Measurements from ENCODE around the gene B3GALT6.
A peak's percentile ranks its signal among the peaks of the same experiment; 100 is the strongest.

The B3GALT6 gene

DNA sequence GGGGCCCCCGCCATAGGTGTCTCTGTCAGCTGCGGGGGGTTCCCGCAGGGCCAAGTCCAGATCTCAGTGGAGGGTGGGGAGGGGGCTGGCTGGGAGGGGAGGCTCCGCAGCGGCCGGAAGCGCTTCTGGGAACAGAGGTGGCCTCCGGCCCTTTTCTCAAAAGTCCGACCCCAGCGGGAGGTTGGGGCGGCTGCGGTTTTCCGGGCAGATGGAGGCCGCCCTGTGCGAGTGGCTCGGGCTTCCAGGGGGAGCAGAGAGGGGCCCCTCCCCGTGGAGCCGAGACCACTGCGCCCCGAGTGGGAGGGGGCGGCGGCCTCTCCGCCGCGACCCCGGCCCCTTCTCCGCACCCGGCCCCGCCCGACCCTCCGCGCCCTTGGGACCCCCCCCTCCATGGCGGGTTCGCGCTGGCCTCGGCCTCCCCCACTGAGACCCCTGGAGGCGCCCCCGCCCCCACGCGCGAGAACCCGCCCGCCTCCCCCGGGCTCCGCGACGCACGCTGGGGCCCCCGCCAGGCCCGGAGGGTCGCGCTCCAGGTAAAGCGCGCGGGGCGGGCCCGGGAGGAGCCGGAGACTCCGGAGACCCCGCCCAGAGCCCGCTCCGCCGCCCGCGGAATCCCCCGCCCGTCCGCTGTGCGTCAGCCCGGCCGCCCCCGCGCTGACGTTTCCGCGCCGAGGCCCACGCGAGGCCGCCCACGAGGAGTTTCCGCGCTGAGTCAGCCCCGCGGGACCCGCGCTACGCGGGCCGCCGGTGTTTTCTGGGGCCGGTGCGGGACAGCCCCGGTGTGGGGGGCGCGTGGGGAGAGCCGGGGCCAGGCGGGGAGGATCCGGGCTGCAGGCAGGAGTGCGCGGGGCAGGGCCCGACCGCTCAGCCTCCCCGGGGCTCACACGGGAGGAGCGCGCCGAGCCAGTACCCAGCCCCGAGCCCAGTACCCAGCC is 30.9 kb upstream of the B3GALT6 start:
- DNase-seq: peak in 33 of 56 donors; percentile 2 to 85 (median 31)

- no peak for DNase-seq
These were observed 29.0 kb upstream of the B3GALT6 start for GRCh38 chr1:1202831-1203560.

- DNase-seq: no peak
These were observed 28.2 kb upstream of the B3GALT6 start for GRCh38 chr1:1203561-1204424.

GRCh38 chr1:1204425-1204920 is 27.6 kb upstream of the B3GALT6 start:
- no peak for DNase-seq

GRCh38 chr1:1204998-1205768 is 26.9 kb upstream of the B3GALT6 start:
- no peak for DNase-seq

DNA sequence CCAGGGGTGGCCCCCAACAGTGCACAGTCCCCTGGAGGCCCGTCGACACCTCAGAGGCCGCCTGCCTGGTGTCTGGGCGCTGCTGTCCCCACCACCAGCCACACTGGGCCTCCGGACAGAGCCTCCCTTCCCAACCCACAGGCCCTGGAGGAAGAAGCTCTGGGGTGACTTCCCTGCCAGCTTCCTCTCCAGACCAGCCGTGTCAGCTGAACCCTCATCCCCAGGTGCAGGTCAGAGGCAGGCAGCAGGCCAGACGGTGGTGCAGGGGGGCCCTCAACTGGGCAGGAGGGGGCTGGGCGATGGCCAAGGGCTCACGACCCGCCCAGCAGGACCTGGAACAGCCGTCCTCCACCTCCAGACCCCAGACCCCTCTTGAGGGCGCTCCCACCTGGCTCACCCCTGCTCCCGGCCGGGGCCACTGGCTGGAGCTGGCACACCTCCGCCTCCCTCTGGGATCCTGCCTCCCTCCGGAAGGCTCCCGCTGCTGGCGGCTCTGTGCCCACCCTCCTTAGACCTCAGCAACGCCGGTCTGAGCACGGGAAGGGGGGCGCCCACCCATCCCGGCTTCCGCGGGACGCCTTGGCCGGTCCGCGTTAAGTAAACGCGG is 26.2 kb upstream of the B3GALT6 start:
- no peak for DNase-seq

- no peak for DNase-seq
These were observed 25.6 kb upstream of the B3GALT6 start, which contains the start of gene TNFRSF18 for GRCh38 chr1:1206376-1206965. Gene TNFRSF18 (minus strand): TSS chr1:1206592. CDS start chr1:1206571, 21 bp downstream.

DNA sequence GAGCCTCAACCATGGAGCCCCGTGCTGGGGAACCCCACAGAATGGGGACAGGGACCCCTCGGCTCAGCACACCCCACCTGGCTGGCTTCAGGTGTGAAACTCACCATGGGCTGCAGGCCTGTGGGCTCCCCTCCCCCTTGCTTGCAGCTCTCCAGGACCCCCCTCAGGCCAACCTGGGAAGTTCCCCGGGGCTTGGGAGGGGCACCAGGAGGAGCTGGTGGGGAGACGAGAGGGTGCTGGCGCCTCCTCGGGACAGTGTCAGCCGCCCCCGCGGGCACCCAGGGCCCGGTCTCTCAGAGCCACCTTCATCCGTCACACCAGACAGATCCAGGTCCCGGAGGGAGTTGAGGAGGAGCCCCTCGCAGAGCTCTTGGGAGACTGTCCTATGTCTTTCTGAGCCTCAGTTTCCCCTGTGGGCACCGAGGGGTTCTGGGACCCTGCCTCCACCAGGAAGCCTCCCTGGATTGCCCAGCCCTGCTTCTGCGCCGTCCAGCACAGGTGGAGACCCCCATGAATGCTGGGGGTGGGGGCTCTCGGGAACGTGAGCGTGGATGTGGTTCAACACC is 25.0 kb upstream of the B3GALT6 start:
- no peak for DNase-seq

GRCh38 chr1:1207571-1207892 is 24.5 kb upstream of the B3GALT6 start:
- DNase-seq: no peak

- DNase-seq: no peak
These were observed 23.2 kb upstream of the B3GALT6 start for GRCh38 chr1:1208713-1209433.

- DNase-seq: no peak
These were observed 21.1 kb upstream of the B3GALT6 start for GRCh38 chr1:1210726-1211540.

DNA sequence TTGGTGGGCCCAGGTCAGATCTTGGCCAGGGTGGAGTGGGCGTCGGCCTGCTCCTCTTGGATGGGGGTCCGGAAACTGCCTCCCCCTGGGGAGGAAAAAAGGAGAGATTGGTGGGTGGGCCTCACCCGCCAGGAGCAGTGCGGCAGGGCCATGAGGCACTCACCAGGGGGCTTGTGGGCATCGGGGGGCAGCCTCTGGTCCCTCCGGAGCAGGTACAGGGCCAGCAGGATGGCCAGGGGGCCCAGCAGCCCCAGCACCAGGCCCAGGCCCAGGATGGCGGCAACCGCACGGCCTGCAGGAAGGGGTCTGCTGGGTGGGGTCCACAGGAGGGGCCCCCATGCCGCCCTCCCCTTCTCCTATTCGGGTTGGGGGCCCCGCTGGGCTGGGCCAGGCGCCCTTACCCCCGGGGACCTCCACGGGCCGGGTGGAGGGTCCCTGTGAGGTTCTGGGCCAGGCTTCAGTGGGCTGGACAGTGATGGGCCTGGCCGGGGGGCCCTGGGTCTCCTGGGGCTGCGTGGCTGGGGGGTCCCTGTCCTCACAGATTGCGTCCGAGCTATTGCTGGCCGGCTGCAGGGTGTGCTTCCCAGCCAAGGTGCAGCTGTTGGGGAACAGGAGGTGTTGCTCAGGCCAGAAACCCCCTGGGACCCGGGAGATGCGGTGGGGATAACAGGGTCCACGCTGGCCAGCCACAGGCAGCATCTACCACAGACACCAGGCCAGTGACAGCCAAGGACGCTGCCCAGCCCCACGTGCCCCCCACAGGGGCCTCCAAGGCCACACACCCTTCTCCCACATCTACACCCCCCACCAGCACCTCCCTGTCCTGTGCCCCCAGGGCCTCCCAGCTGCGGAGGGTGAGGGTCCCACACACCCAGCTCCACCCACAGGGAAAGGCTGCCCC is 20.2 kb upstream of the B3GALT6 start:
- DNase-seq: no peak

- no peak for DNase-seq
These were observed 19.2 kb upstream of the B3GALT6 start for GRCh38 chr1:1212780-1213344.

- DNase-seq: no peak
These were observed 18.4 kb upstream of the B3GALT6 start, which contains the start of gene TNFRSF4 for GRCh38 chr1:1213345-1214265. Gene TNFRSF4 (minus strand): TSS chr1:1214153. CDS start chr1:1214127, 26 bp downstream.

GRCh38 chr1:1215080-1215676 is 16.9 kb upstream of the B3GALT6 start:
- DNase-seq: no peak

All from nucleus accumbens (tissue), 56 donors.